SU-DHL-6 (cell line): Measurements from ENCODE around the gene ATP2B2.

Source experiments
- H2AFZ ChIP-seq: fragments of 200-600 bp; sonication (generic); 2 replicates; pipeline ENCODE4 v1.6.1; 2014; ENCODE audit warnings: low read depth, mild to moderate bottlenecking, moderate library complexity, mixed read lengths, antibody characterized with exemption, low read length; ENCODE audit not compliant: severe bottlenecking
- H3F3A ChIP-seq: fragments of 200-600 bp; shearing (Covaris generic); 2 replicates; pipeline ENCODE4 v1.6.0; 2016; ENCODE audit warnings: antibody characterized with exemption, mild to moderate bottlenecking; ENCODE audit not compliant: insufficient read depth
- H3K27ac ChIP-seq: fragments of 200-600 bp; sonication (generic); 2 replicates; pipeline ENCODE4 v1.5.1; 2016; ENCODE audit warnings: low read depth, mild to moderate bottlenecking, low read length, moderate library complexity, mixed read lengths
- H3K27me3 ChIP-seq: fragments of 200-600 bp; sonication (generic), shearing (Covaris generic); 2 replicates; pipeline ENCODE4 v1.6.0; 2014; ENCODE audit warnings: mild to moderate bottlenecking, low read length
- H3K36me3 ChIP-seq: fragments of 200-600 bp; sonication (generic); 2 replicates; pipeline ENCODE4 v1.6.1; 2014; ENCODE audit warnings: mild to moderate bottlenecking, low read length, mixed read lengths
- H3K4me2 ChIP-seq: fragments of 300-600, 200-600 bp; shearing (Covaris generic), sonication (generic); 2 replicates; pipeline ENCODE4 v1.6.0; 2014; ENCODE audit warnings: low read length, low read depth, mild to moderate bottlenecking; ENCODE audit not compliant: poor library complexity, severe bottlenecking
- H3K4me3 ChIP-seq: fragments of 200-600 bp; sonication (generic); 2 replicates; pipeline ENCODE4 v1.5.1; 2014; ENCODE audit warnings: antibody characterized with exemption, low read length, mild to moderate bottlenecking, mixed read lengths; ENCODE audit not compliant: insufficient read depth, poor library complexity, severe bottlenecking
- H3K79me2 ChIP-seq: fragments of 200-600 bp; sonication (generic); 2 replicates; pipeline ENCODE4 v1.6.1; 2014; ENCODE audit warnings: mild to moderate bottlenecking, low read length, moderate library complexity; ENCODE audit not compliant: insufficient read depth
- H3K9ac ChIP-seq: fragments of 200-600 bp; sonication (generic); 2 replicates; pipeline ENCODE4 v1.7.0; 2014; ENCODE audit warnings: mild to moderate bottlenecking, low read length
- H3K9me2 ChIP-seq: fragments of 200-600 bp; sonication (generic); replicated peaks from 2 replicates; pipeline ENCODE4 v1.6.1; 2014; ENCODE audit warnings: low read length; ENCODE audit not compliant: insufficient read depth
- H3K9me3 ChIP-seq: fragments of 200-600 bp; sonication (generic); 2 replicates; pipeline ENCODE4 v1.6.1; 2014; ENCODE audit warnings: low read length, mixed read lengths; ENCODE audit not compliant: insufficient read depth
- H4K20me1 ChIP-seq: fragments of 200-600 bp; sonication (generic); 2 replicates; pipeline ENCODE4 v1.6.1; 2014; ENCODE audit warnings: low read depth, mild to moderate bottlenecking, antibody characterized with exemption, low read length, moderate library complexity, mixed read lengths
- CTCF ChIP-seq: fragments of 200-600 bp; sonication (generic); IDR thresholded peaks from one replicate; pipeline ENCODE4 v1.5.1; 2017; ENCODE audit warnings: antibody characterized with exemption, mild to moderate bottlenecking, low read length, moderate library complexity; ENCODE audit not compliant: insufficient read depth, poor library complexity, severe bottlenecking
- EZH2phosphoT487 ChIP-seq: fragments of 200-600 bp; sonication (generic), shearing (Covaris generic); conservative IDR thresholded peaks from 2 replicates; pipeline ENCODE4 v1.6.1; 2018; ENCODE audit warnings: mild to moderate bottlenecking, antibody characterized with exemption, low read length, moderate library complexity, mixed read lengths

ATP2B2 gene

GRCh38 chr3:10379161-10379560 is 126.2 kb downstream of the ATP2B2 start:
- no peak overlapping the region for H3K27ac ChIP-seq
- no peaks in the 10 kb centered on the region for H3K79me2 ChIP-seq
- H3K36me3 ChIP-seq, result no peaks in the 10 kb centered on the region
- no peaks in the 10 kb centered on the region for H3K9me3 ChIP-seq
- H3K27me3 ChIP-seq, result no peaks in the 10 kb centered on the region
- H2AFZ ChIP-seq, result no peak overlapping the region
- H3K9ac ChIP-seq, result no peak overlapping the region
- H3K9me2 ChIP-seq, result no peaks in the 10 kb centered on the region
- H3K4me3 ChIP-seq, result no peak overlapping the region
- no peaks in the 10 kb centered on the region for H4K20me1 ChIP-seq
- H3F3A ChIP-seq, result no peaks in the 10 kb centered on the region
- no peak overlapping the region for H3K4me2 ChIP-seq
- TF ChIP-seq CTCF, result no peak
- no peak for TF ChIP-seq EZH2phosphoT487

- no peak overlapping the region for H3K27ac ChIP-seq
- H3K4me2 ChIP-seq, result no peak overlapping the region
- TF ChIP-seq EZH2phosphoT487 (no peak), CTCF (no peak)
These were observed 126.6 kb downstream of the ATP2B2 start for GRCh38 chr3:10378742-10379141.

DNA sequence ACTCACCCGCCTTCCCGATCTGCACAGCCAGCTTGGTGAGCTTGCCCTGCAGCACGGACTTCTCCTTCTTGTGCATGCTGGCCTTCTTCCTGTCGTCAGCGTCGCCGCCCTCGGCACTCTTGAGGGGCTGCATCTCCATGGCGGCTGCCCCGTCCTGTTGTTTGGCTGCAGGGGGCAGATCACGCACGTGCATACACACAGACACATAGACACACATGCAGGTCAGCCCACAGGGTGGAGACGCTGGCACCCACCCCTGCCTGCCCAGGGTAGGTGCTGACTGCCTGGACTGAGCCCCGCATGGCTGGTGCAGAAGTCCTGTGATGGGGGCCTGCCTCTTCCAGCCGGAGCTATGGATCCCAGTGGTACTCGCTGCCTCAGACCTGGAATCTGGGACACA is 127.1 kb downstream of the ATP2B2 start:
- Histone ChIP-seq H3K4me2 (no peak overlapping the region), H3K9ac (no peak overlapping the region), H3K36me3 (no peaks in the 10 kb centered on the region), H3K79me2 (no peaks in the 10 kb centered on the region), H3K9me3 (no peaks in the 10 kb centered on the region), H3F3A (no peaks in the 10 kb centered on the region), H3K27me3 (no peaks in the 10 kb centered on the region), H3K4me3 (no peak overlapping the region), H4K20me1 (no peaks in the 10 kb centered on the region), H3K9me2 (no peaks in the 10 kb centered on the region), H3K27ac (no peak overlapping the region), H2AFZ (no peak overlapping the region)
- no peak for TF ChIP-seq EZH2phosphoT487
- TF ChIP-seq CTCF, result no peak

More at GRCh38 chr3:10378742-10379141, 126.6 kb downstream of the ATP2B2 start:
- no peaks in the 10 kb centered on the region for H3K9me2 ChIP-seq
- H2AFZ ChIP-seq, result no peak overlapping the region
- no peaks in the 10 kb centered on the region for H4K20me1 ChIP-seq
- no peak overlapping the region for H3K9ac ChIP-seq
- H3K9me3 ChIP-seq, result no peaks in the 10 kb centered on the region
- no peaks in the 10 kb centered on the region for H3F3A ChIP-seq
- no peaks in the 10 kb centered on the region for H3K36me3 ChIP-seq
- H3K79me2 ChIP-seq, result no peaks in the 10 kb centered on the region
- H3K4me3 ChIP-seq, result no peak overlapping the region
- no peaks in the 10 kb centered on the region for H3K27me3 ChIP-seq
